Amniotic stem cell (primary cell): ENCODE measurements around the gene IL17RE.
A peak's percentile ranks its signal among the peaks of the same experiment; 100 is the strongest.

Experiments
- DNase-seq: peaks from one replicate; lab custom pipeline; 2025; lab: John Stamatoyannopoulos, UW

IL17RE gene

DNA sequence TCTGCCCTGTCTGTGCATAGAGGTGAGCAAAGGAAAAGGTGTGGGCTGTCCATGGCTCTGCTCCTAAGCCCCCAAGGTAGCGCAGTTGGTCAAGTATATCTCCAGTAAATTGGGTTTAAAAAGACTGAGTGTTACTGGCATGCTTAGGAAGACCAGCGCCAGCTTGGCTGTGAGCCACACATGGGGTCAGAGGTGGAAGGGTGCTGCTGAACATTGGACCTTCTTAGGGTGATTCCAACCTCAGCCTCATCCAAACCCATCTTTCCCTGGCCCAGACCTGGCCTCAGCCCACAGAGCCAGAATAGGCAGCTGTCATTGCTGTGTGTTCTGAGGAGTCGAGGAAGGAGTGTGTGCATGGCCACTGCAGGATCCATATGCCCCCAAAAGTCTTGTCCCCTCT lies 5.6 kb downstream of the IL17RE start:
- no peak for DNase-seq

DNA sequence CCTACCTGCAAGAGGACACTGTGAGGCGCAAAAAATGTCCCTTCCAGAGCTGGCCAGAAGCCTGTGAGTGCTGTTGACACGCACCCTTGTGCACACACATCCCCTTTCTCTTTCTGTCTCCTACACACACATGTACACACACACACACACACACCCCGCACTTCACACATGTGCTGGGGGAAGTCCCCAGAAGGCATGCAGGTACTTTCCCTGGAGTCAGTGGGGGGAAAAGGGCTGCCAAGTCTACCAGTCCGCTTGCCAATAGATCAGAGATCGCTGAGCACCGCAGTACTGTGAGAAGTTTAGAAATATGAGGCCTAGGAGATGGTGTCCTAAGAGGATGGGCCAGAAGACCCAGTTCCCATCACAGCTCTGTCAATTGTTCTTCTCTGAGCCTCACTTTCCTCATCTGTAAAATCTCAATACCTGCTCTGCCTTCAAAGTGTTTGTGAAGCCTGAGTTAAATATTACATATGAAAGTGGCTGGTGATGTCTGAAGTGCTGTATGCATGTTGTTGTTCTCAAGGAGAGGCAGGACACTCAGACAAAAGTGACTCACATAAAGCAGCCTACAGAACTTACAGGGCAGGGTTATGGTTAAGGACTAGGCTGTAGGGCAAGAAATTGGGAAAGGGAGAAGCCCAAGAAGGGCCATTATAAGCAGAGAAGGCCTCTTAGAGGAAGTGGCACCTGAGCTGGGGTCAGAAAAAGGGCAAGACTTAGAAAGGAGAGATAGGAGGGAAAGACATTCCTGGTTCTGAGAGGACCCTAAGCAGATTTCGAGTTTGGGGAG lies 6.8 kb downstream of the IL17RE start:
- DNase-seq: no peak

DNA sequence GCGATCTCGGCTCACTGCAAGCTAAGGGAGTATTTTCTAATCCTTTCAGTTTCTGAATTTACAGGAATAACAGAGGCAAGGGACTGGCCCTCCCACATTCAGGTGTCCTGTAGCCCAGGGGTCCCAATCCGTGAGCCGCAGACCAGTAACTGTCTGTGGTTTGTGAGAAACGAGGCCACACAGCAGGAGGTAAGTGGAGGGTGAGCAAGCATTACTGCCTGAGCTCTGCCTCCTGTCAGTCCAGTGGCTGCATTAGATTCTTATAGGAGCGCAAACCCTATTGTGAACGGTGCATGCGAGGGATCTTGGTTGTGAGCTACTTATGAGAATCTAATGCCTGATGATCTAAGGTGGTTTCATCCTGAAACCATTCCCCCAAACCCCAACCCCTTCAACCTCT lies 9.2 kb downstream of the IL17RE start:
- DNase-seq: no peak

DNA sequence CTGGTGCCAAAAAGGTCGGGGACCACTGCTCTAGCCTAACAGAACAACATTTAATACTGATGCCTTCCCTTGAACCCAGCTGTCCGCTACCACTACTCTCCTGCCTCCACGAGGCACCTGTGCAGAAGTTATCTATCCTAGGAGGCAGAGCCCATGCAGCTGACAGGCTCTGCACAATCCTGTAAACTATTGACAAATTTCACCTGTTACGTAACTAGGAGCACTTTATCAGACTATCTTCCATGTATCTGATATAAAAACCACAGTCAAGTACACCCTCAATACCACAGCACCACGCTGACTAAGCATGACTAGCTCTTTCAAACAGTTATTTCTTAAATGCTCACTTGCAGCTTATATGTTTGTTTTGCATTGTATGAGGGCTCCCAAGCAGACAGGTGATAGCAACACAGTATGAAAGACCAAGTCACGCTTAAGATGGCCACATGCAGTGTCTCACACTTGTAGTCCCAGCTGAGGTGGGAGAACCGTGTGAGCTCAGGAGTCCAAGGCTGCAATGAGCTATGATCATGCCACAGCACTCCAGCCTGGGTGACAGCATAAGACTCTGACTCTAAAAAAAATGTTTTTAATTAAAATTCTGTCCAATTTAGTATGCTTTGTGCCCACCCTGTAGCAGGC lies 9.8 kb downstream of the IL17RE start:
- DNase-seq: no peak

DNA sequence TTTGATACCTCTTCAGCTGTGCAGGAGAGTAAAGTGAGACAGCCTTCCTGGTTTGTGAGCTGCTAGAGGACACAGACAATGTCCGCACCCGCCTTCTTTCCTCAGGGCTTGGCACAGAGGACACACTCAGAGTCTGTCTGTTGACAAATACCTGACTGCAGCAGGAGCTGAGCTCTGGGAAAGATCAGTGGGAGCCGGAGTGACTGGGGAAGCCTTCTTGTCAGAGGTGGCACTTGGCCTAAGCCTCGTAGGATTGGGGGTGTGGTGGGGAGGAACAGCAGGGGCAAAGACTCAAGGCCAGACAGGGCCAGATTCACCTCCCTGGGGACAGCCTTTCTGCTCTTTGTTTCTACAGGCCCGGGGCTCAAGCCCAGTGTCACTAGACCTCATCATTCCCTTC lies 11.0 kb downstream of the IL17RE start:
- no peak for DNase-seq

DNA sequence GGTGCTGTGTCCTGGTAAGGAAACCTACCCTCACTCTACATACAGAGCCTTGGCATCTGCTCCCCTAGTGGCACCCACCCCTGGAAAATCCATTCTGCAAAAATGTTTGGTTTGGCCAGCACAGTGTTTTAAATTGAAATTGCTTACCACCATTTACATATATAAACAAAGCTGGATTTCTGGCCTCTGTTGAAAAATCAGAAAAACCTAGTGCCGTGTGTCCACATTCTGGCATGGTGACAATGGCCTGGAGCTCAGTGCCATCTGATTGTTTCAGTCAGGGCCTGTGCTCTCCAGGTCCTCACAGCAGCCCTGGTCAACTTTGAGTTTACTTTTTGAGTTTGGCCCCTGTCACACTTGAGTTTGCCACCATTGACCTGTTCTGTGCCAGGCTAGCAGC lies 11.4 kb downstream of the IL17RE start:
- no peak for DNase-seq

DNA sequence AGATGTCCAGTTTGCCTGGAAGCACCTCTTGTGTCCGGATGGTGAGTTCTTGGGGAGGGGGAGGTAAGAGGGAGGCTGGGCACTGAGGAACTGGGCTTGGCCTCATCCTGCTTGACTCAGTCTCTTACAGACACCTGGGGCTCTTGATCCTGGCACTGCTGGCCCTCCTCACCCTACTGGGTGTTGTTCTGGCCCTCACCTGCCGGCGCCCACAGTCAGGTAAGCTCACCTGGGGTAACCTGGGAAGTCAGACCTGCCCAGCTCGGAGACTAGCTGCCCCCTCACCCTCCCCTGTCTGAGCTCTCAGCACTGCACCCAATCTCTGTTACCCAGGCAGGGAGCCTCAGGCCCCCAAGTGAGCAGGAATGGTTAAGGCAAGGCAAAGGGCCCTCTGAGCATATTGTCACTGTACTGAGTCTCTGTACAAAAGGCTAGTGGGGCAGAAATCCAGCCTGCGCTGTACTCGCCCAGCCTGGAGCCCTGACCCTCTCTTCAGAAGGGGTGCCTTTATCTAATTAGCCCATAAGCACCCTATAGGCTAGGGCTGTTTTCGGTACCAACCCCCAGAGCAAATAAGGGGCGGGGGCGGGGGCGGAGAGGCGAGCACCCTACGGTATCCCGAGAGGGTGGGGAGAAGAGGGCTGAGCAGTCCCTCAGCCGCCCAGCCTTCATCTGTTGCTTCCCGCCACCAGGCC lies 12.1 kb downstream of the IL17RE start:
- no peak for DNase-seq

DNA sequence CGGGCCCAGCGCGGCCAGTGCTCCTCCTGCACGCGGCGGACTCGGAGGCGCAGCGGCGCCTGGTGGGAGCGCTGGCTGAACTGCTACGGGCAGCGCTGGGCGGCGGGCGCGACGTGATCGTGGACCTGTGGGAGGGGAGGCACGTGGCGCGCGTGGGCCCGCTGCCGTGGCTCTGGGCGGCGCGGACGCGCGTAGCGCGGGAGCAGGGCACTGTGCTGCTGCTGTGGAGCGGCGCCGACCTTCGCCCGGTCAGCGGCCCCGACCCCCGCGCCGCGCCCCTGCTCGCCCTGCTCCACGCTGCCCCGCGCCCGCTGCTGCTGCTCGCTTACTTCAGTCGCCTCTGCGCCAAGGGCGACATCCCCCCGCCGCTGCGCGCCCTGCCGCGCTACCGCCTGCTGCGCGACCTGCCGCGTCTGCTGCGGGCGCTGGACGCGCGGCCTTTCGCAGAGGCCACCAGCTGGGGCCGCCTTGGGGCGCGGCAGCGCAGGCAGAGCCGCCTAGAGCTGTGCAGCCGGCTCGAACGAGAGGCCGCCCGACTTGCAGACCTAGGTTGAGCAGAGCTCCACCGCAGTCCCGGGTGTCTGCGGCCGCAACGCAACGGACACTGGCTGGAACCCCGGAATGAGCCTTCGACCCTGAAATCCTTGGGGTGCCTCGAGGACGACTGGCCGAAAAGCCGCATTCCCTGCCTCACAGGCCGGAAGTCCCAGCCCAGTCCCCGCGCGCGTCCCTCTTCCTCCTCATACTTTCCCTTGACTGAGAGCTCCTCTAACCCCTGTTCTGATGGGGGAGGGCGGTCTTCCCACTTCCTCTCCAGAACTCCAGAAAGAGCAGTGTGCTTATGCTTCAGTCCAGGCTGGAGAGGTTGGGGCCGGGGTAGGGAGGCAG lies 12.8 kb downstream of the IL17RE start:
- no peak for DNase-seq

DNA sequence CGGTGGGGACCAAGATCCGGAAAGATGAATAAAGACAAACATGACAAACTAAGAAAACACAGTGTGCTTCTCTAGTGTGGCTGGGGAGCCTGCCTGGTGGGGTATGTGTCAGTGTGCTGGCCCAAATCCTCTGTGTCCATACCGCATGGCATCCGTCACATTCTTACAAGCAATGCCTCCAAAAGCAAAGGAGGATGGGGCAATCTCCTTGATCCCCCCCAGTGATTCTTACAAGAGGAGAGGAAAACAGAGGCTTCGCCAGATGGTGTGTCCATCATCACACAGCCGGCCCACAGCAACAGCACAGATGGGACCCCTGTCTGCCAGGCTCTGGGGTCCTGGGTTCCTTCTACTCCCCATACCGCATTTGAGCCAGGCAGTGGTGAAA lies 13.7 kb downstream of the IL17RE start:
- DNase-seq: no peak

DNA sequence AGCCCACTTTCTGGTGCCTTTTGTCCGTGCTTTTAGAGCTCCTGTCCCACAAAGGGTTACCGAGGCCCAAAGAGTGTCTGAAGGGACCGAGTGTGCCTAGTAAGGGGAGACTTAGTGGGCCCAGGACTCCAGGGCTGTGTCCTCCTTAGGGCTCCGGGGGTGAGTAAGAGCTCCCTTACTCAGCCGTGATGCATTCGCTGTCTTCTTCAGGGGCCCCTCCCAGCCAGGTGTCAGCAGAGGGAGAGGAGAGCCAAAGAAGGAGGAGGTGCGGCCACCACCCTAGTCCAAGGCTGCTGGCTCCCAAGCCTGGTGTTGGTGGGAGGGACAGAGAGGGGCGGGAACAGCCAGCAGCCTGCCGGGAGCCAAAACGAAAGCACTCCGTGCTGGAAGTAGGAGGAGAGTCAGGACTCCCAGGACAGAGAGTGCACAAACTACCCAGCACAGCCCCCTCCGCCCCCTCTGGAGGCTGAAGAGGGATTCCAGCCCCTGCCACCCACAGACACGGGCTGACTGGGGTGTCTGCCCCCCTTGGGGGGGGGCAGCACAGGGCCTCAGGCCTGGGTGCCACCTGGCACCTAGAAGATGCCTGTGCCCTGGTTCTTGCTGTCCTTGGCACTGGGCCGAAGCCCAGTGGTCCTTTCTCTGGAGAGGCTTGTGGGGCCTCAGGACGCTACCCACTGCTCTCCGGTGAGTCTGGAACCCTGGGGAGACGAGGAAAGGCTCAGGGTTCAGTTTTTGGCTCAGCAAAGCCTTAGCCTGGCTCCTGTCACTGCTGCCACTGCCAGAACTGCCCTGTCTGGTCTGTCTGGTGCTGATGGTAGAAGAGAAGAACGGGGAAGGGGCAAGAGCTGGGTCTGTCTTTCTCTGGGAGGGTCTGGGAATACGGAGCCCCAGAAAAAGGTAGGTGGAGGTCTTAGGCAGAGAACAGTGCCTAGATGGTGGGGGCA lies 14.4 kb downstream of the IL17RE start, which contains the start of gene IL17RC:
IL17RC (plus strand) TSS at position 365 of the 947 bp plus-strand sequence; CDS start at position 583, 218 bp downstream.
- DNase-seq: peak; percentile 72

DNA sequence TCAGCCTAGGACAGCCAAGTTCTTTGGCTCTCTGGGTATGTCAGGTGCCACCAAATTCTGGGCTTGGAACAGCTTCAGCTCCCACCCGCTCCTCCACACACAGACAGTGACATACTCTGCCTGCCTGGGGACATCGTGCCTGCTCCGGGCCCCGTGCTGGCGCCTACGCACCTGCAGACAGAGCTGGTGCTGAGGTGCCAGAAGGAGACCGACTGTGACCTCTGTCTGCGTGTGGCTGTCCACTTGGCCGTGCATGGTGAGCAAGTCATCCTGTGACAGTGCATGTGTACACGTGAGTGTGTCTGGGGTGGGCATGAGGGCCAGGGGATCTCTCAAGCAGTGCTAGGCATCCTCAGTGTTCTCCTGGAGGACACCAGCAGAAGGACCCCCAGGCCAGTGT lies 15.2 kb downstream of the IL17RE start:
- DNase-seq: no peak

DNA sequence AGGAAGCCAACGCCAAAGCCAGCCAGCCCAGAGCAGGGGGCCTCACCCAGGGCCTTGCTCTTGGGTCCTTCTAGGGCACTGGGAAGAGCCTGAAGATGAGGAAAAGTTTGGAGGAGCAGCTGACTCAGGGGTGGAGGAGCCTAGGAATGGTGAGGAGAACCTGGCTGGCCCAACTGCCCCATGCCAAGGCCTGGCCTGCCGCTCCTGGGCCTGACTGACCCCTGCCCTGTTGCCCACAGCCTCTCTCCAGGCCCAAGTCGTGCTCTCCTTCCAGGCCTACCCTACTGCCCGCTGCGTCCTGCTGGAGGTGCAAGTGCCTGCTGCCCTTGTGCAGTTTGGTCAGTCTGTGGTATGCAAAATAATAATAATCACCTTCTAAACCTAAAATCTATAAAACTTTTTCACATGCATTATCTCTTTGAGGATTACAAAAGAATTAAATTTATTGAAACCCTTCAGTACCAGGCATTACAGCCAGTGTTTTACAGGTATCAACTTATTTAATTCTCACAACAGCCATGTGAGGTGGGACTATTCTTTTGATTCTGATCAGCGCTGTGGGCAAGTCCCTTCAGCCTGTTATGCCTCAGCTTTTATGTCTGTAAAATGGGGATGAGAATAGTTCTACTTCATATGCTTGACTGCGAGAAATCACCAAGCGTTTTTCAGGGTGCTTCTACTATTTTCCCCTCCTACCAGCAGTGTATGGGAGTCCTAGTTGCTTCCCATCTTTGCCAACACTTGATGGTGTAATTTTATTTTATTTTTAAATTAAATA lies 15.8 kb downstream of the IL17RE start:
- no peak for DNase-seq

DNA sequence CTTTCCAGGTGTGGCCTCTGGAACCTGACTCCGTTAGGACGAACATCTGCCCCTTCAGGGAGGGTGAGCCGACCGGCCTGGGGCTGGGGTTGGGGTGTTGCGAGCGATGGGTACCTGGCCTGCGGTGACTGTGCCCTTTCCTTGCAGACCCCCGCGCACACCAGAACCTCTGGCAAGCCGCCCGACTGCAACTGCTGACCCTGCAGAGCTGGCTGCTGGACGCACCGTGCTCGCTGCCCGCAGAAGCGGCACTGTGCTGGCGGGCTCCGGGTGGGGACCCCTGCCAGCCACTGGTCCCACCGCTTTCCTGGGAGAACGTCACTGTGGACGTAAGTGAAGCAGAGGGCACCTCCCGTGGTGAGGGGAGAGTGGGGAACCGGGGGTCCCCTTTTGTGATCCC lies 25.5 kb downstream of the IL17RE start:
- no peak for DNase-seq

DNA sequence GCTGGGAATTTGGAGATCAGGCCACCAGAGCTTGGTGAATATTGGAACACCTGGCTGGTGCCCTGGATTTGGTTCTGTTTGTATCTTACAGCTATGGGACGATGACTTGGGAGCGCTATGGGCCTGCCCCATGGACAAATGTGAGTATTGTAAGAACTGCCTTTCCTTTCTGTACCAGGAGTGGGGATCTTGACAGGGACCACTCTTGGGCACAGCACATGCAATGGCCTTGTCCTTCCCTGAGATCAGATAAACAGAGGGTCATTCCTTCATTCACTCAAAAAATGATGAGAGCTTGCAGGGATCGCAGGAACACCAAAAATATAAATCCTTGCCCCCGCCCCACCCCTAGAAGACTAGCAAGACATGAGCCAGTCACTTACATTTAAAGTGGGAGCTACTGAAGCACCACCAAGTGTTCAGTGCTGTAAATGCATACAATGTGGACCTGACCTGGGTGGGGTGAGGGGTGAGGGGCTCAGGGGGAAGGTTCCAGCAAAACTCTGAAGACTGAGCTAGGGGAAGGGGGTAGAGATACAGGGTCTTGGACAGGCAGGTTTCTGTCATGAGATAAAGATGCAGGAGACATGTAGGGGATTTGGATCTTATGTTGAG lies 28.3 kb downstream of the IL17RE start:
- DNase-seq: no peak

DNA sequence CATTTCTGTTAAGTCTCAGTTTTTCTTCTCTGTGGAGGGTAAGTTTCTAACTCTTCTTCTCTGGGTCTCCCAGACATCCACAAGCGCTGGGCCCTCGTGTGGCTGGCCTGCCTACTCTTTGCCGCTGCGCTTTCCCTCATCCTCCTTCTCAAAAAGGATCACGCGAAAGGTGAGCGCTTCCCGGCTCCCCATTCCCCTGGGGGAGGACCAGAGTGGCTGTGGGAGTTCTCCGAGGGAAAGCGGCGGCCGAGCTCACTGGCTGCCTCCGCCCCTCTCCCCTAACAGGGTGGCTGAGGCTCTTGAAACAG lies 29.8 kb downstream of the IL17RE start:
- DNase-seq: no peak

DNA sequence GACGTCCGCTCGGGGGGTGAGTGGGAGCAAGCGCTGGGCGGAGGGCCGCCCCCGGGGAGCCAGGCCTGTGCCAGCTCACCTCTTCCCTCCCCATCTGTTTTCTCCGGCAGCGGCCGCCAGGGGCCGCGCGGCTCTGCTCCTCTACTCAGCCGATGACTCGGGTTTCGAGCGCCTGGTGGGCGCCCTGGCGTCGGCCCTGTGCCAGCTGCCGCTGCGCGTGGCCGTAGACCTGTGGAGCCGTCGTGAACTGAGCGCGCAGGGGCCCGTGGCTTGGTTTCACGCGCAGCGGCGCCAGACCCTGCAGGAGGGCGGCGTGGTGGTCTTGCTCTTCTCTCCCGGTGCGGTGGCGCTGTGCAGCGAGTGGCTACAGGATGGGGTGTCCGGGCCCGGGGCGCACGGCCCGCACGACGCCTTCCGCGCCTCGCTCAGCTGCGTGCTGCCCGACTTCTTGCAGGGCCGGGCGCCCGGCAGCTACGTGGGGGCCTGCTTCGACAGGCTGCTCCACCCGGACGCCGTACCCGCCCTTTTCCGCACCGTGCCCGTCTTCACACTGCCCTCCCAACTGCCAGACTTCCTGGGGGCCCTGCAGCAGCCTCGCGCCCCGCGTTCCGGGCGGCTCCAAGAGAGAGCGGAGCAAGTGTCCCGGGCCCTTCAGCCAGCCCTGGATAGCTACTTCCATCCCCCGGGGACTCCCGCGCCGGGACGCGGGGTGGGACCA lies 30.4 kb downstream of the IL17RE start:
- DNase-seq: no peak

DNA sequence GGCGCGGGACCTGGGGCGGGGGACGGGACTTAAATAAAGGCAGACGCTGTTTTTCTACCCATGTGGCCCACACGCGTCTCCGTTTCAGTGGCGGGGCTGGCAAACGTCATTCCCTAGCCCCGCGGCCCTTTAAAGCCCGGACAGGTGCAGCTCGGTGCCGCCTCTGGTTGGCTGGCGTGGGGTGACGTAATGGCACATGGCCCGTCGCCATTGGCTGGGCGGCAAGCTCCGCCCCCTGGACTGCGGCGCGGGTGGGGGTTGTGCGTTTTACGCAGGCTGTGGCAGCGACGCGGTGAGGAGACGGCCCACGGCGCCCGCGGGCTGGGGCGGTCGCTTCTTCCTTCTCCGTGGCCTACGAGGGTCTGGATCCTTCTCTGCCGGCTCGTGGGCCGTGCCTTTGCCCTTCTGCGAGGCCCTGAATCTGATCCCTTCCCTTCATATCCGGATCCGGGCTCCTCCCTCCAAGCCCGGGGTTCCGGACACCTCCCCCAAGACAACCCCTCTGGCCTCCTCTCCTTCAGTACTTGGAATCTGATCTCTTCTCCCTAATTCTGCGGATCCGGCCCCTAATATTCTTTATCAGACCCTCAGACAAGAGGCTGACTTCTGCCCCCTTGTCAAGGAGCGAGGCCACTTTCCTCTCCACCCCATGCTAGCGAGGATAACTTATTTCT lies 31.1 kb downstream of the IL17RE start, which contains the start of gene CRELD1:
CRELD1 (plus strand) TSS at position 274 of the 674 bp plus-strand sequence. CDS start 605 bp downstream, outside the sequence.
- DNase-seq: no peak

DNA sequence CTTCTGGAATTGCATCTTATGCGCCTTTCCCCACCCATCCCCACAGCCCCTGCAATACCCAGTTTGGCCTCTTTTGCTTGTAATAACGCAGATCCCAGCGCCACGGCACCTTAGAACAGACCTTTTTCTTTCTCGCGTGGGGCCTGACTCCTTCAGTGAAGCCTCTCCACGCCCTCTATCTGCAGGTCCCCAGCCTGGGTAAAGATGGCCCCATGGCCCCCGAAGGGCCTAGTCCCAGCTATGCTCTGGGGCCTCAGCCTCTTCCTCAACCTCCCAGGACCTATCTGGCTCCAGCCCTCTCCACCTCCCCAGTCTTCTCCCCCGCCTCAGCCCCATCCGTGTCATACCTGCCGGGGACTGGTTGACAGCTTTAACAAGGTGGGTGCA lies 31.6 kb downstream of the IL17RE start:
- no peak for DNase-seq

DNA sequence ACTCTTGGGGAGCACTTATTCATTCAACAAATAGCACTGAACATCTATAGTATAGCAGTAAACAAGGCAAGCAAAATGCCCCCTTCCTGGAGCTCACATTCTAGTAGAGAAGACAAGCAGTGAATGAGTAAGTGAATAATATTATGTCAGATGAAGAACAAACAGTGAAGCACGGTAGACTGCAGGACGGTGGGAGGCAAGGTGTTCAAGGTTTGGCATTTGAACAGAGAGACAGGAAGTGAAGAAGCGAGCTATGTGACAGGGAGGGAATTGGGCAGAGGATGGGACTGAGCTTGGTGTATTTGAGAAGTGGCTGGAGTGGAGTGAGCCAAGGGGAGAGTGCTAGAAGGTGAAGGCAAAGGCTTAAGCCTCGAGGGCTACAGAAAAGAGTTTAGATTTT lies 32.3 kb downstream of the IL17RE start:
- no peak for DNase-seq
